LHCN-M2 (cell line): ENCODE data around the gene SPANXD. TPM values are rescaled to one million over a fixed set of nuclear protein-coding genes. Genes with fewer than 3 reads are reported as not detected.
"Not testable (repeated sequence)": the region's sequence is repeated elsewhere in the genome, so short reads cannot be mapped to it uniquely, and the experiment has no call there.

Source experiments
- DNase-seq: peaks from one replicate; pipeline ENCODE4 v3.0.0-alpha.2; 2012; ENCODE audit warnings: low read depth
- polyA plus RNA-seq: library from polyadenylated mRNA; unstranded; fragments of >200 nt; gene quantifications from one replicate; pipeline ENCODE4 v1.2.1, GENCODE V29; 2012; ENCODE audit warnings: missing spikeins
- total RNA-seq: library from RNA; depleted of rRNA; stranded (reverse); fragments of >200 nt; gene quantifications from 2 replicates; pipeline ENCODE4 v1.2.3, GENCODE V29; 2014; rRNA removed

Gene SPANXD, protein sequence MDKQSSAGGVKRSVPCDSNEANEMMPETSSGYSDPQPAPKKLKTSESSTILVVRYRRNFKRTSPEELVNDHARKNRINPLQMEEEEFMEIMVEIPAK
- total RNA-seq: not detected in 2 replicates
- 0.30 TPM for polyA plus RNA-seq

DNA sequence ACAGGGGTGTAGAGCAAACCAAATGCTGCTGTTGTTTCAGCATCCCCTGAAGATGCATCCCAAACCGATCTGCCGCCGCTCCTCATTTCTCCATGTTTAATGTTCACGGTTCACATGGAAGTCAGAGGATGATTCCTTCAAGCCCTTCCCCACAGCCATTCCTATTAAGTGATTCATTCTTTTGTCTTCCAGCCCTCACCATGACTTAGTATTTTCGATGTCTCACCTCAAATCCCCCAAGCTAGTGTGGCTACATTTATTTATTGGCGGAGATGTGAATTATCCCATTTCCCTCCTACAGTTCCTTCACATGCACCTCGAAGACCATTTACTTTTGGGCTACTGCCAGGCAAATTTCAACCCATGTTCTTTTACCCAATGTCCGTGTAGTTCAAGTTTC is at the start of gene SPANXD:
Gene SPANXD, minus strand, starts transcription at position 101 of the 400 bp plus-strand sequence. CDS start 334 bp downstream, outside the sequence.
- DNase-seq: not testable (repeated sequence)

DNA sequence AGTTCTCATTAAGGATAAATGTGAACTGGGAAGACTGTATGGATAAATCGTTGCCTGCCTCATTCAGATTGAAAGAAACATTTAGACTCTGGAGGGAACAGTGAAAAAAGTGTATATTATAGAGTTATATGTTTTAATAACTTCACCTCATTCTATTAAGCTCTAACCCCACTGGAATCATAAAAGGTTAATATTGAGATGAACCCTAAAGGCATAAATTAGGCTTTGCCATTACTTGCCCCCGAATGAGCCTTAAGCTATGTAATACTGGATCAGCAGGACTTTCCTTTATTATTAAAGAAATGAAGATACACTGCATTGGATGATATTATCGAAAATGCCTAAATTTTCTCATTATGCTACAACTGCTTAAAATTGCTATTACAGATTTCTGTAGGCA is 44.1 kb upstream of the SPANXD start:
- DNase-seq: no peak

DNA sequence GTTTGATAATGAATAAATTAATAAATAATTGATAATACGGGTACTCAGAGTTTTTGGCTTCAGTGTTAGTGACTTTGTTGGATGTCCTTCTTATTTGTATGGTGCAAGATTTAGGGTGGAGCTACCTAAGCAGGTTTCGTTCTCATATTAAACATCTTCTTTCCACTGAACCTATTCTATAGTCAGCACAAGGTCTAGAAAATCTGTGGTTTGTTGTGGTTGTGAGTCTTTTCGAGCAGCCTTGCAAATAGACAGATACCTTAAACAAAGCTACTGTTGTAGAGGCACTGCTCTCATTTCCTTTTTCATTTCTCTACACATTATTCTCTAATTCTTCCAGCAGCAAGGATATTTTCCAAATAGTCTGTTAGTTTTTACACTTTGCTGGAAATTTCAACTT is 38.1 kb upstream of the SPANXD start:
- no peak for DNase-seq

DNA sequence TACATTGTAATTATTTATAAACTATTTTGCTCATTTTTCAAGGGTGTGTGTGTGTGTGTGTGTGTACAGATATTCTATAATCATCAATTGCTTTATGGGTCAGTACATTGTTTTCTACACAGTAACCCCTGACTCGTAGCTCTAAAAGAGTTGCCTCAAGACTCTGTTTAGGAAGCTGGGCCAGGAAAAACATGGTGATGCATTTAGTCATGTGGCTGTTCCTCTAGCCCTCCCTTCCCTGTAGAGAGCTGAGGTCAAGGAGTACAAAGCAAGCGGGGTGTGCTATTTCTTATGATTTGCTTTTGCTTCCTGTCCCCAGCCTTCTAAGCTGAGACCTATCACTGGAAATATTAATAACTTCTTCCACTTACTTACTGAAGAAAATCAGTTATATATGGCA is 34.8 kb upstream of the SPANXD start:
- peak; percentile 5 for DNase-seq

DNA sequence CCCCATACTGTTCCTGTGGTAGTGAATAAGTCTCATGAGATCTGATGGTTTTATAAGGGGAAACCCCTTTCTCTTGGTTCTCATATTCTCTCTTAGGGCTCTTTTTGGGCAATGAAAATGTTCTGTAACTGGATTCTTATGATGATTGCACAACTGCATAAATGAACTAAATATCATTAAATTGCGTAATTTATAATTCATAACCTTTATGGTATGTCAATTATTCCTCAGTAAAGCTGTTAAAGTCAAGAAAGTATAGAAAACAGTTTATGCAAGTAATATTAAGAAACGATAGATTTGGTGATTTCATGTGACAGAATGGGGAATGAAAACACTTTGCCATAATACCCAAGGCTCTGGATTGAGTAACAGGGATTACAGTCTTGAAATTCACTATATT is 33.5 kb upstream of the SPANXD start:
- peak; percentile 21 for DNase-seq

DNA sequence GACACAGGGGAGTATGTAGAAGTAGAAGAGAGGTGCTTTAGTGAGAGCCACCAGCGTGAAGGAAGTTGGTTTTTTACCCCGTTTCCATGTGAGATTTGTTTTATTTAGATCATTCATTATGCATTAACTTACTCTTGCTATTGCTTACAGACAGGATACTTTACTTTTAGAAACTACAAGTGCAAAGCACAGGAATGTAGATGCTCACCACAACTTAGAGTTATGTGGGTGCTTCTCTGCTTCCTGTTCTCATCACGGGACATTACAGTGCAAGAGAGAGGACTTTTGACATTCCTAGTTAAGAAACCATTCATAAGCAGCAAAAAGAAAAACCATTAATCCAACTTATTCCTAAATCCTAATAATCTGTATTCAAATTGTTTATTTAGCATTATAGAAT is 25.6 kb upstream of the SPANXD start:
- DNase-seq: no peak

DNA sequence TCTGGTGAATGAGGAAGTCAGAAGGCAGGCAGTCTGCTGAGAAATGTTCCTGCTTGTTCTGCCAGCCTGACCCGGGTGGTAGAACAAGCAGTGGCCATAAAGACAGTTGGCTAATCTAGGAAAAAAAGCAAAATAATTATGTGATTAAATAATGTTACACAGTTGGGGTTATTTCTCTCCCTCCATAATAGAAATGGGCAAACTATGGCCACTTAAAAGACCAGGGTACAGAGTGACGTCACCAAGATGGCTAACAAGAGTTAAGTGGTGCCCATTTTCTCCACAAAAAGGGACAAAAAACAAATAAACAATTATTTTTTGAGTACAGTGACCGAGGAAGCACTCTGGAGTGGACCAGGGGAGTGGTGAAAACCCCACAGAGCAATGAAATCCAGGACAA is 16.1 kb upstream of the SPANXD start:
- DNase-seq: no peak

DNA sequence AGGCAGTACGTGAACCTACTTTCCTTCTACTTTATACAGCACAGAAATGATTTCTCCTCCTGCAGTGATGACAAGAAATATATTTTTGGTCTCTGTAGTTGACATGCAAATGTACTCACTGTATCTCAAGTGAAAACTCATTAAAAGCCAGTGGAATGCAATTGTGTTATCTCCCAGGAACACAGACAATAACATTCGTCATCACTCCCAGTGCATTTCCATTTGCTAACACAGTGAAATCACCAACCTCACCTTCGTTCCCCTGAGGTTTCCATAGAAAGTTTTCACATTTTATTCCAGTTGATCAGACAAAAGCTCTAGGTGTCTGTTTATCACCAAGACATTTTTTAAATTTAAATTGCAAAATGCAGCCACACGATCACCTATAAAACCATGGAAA is 2.5 kb upstream of the SPANXD start:
- no peak for DNase-seq

DNA sequence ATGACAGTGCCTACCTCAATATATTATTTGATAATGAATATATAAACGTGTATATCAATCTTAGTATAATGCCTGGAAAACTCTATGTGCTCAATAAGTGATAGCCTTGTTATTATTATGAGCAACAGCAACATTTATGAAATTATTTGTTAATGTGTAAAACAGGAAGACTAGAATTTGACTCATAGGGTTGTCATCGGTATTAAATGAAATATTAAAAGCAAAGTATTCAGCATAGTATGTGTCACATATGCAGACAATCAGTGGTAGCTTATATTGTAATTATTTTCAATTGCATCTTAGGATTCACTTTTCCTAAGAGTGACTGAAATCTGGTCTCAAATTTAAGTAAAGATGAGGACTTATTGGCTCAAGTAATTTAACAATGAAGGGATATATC is 24.6 kb downstream of the SPANXD start:
- DNase-seq: peak; percentile 11

DNA sequence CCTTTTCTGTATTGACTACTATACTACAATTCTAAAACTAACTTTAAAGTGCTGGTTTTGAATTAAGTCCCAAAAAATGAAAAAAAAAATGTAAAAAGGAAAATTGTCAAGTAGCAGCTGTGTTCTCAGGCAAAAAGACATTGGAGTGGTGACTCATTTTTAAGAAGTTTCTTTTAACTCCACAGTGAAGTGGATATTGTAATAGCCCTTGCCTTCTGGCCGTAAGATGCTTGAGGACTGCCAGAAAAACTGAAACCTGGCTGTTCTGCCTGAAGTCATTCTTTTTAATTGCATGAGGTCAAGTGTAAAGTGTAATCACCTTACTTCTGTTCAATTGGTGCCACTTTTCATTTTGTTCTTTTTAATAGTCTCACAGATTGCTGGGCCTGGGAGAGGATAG is 28.9 kb downstream of the SPANXD start:
- DNase-seq: peak; percentile 51

DNA sequence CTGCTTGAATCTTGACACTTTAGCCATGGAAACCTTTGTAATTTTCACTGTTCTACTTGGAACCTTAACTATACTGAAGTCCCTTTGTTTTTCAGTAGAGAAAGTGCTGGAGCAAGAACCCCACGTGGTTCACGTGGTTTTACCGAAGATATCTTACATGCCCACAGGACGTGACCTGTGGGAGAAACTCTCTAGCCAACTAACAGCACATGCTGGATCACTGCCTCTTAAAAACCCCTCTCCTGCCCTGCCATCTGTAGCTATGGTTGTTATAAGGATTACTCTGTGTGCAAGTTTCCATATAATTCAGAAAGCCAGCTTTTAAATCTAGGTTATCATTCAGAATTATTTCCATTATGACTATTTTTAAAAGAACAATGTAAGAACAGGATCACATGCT is 30.2 kb downstream of the SPANXD start:
- DNase-seq: peak; percentile 19

DNA sequence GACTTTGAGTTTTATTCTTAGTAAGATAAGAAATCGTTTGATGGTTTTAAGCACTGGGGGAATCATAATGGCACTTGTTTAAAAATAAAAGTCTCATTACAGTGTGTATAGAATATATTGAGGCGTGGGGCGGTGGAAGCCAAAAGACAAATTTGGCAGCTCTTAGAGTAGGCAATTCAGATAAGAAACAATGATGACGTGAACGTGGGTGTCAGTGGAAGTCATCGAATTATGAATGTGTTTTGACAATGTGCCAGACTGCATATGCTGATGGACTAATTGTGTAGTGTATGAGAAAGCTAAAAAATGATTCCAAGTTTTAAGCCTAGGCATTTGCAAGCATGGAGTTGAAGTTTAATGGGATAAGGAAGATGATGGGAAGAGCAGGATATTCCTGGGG is 35.8 kb downstream of the SPANXD start:
- no peak for DNase-seq

DNA sequence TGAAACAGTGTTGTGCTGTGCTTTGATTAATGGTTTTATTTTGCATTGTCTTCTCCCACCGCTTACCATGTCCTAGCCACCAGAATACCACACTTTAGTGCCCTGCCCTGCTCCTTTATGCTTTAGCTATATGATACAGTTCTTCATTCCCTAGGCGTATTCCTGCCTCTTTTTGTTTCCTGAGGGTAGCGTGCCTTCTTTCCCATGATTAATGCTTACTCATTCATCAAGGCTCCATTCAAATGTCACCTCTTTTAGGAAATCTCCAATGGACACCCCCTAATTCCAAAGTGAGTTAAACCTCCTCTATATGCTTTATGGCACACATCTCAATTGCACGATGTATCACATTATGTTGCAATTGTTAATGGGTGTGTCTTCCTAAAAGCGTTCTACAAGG is 46.3 kb downstream of the SPANXD start:
- no peak for DNase-seq

Other genes starting within 250 kb of the SPANXD start
- not detected in 2 replicates for gene SPANXA1, start 114.0 kb downstream of the SPANXD start, total RNA-seq
- not detected in 2 replicates for gene SPANXA2, start 109.0 kb downstream of the SPANXD start, total RNA-seq
- gene MAGEC3, start 139.6 kb upstream of the SPANXD start, total RNA-seq: 0.23 TPM in 1 of 2 replicates, not detected in the other
- gene MAGEC1, start 205.2 kb upstream of the SPANXD start, total RNA-seq: not detected in 2 replicates